ENCODE data around the gene RPS3.

RPS3 gene

GRCh38 chr11:75436806-75437205, 37.5 kb downstream of the RPS3 start:
- DNase-seq: no peak

GRCh38 chr11:75437966-75438659, 38.8 kb downstream of the RPS3 start:
- DNase-seq: no peak

GRCh38 chr11:75439026-75439425, 39.7 kb downstream of the RPS3 start:
- DNase-seq: no peak

- DNase-seq: no peak
Observed at GRCh38 chr11:75439495-75440120, 40.3 kb downstream of the RPS3 start.

GRCh38 chr11:75440960-75441803, 41.9 kb downstream of the RPS3 start:
- no peak for DNase-seq

- no peak for DNase-seq
Observed at GRCh38 chr11:75441804-75442132, 42.5 kb downstream of the RPS3 start.

GRCh38 chr11:75442161-75442885, 43.0 kb downstream of the RPS3 start:
- no peak for DNase-seq

- DNase-seq: no peak
Observed at GRCh38 chr11:75443043-75443442, 43.7 kb downstream of the RPS3 start.

GRCh38 chr11:75445315-75445953, 46.1 kb downstream of the RPS3 start:
- DNase-seq: peak; percentile 67

- no peak for DNase-seq
Observed at GRCh38 chr11:75447415-75447814, 48.1 kb downstream of the RPS3 start.

- DNase-seq: no peak
Observed at GRCh38 chr11:75449271-75449670, 50.0 kb downstream of the RPS3 start.

- no peak for DNase-seq
Observed at GRCh38 chr11:75449776-75450175, 50.5 kb downstream of the RPS3 start.

GRCh38 chr11:75450236-75450635, 50.9 kb downstream of the RPS3 start:
- no peak for DNase-seq

- DNase-seq: no peak
Observed at GRCh38 chr11:75450826-75451821, 51.8 kb downstream of the RPS3 start.

GRCh38 chr11:75453916-75454655, 54.8 kb downstream of the RPS3 start:
- no peak for DNase-seq

GRCh38 chr11:75454987-75455386, 55.7 kb downstream of the RPS3 start:
- no peak for DNase-seq

All from NCI-H2227 treated with DMSO at 0.1 percent for 48 hours (cell line).